ENCODE measurements around the gene MED13L.

Gene MED13L

DNA sequence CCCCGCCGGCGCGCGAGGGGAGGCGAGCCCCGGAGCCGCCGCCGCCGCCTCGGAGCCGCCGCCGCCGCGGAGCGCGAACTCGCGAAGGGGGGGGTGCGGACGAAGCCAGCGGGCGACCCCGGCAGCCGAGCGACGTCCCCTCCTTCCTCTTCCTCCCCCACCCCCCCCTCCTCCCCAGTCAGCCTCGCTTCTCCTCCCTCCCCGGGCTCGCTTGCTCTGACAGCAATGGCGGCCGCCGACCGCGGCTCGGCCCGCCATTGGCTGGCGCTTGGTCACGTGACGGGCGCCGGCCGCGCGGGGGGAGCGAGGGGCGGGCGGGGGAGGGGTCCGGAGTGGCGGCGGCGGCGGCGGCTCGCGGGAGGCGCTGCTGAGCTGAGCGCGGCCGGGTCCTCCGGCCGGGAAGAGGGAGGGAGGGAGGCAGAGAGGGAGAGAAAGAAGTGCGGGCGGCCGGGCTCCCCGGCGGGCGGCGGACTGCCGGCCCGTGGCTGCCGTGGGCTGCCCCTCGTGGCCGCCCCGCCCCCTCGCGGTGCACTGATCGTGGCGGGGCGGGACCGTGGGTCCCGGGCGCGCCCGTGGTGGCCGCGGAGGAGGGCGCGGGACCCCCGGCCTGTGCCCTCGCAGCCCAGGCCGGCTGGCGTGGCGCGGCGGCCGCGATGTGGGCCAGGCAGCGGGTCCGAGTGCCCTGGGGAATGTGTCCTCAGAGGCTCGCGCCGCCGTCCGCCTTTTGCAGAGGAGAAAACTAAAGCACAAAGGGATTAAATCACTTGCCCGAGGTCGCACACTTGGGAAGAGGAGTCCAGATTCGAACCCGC is at the start of gene MED13L:
TSS of gene MED13L (minus strand) at position 227 of the 812 bp plus-strand sequence. CDS start 562 bp downstream, outside the sequence.
- TF ChIP-seq, protein P1, sequence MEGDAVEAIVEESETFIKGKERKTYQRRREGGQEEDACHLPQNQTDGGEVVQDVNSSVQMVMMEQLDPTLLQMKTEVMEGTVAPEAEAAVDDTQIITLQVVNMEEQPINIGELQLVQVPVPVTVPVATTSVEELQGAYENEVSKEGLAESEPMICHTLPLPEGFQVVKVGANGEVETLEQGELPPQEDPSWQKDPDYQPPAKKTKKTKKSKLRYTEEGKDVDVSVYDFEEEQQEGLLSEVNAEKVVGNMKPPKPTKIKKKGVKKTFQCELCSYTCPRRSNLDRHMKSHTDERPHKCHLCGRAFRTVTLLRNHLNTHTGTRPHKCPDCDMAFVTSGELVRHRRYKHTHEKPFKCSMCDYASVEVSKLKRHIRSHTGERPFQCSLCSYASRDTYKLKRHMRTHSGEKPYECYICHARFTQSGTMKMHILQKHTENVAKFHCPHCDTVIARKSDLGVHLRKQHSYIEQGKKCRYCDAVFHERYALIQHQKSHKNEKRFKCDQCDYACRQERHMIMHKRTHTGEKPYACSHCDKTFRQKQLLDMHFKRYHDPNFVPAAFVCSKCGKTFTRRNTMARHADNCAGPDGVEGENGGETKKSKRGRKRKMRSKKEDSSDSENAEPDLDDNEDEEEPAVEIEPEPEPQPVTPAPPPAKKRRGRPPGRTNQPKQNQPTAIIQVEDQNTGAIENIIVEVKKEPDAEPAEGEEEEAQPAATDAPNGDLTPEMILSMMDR (IDR thresholded peaks at IDR 0.05) = peak; percentile 54

GRCh38 chr12:116325336-116325664 is 47.8 kb upstream of the MED13L start:
- TF ChIP-seq, protein P1 (IDR thresholded peaks at IDR 0.05) = no peak

DNA sequence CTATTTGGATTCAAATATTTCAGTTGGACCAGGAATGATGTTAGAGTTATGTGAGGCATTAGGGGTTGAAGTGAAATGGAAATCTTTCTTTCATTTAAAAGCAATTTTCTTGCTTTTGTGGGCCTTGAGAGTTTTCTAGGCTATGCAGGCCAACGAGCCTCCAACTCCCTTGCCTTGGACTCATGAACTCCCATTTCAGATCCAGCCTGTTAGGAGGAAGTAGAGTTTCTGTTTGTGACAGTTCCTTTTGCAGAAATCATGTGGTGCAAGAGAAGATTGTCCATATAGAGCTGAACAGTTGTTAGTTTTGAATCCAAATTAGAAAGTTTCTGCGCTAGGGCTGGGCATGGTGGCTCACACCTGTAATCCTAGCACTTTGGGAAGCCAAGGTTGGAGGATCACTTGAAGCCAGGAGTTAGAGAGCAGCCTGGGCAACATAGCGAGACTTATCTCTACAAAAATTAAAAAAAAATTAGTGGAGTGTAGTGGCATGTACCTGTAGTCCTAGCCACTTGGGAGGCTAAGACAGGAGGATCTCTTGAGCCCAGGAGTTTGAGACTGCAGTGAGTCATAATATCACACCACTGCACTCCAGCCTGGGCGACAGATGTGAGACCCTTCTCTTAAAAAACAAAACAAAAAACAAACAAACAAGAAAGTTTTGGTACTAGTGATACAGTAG is 47.3 kb upstream of the MED13L start:
- TF ChIP-seq, protein P1 (IDR thresholded peaks at IDR 0.05) = no peak

GRCh38 chr12:116323406-116324386 is 46.2 kb upstream of the MED13L start:
- TF ChIP-seq, protein P1 (IDR thresholded peaks at IDR 0.05) = no peak

DNA sequence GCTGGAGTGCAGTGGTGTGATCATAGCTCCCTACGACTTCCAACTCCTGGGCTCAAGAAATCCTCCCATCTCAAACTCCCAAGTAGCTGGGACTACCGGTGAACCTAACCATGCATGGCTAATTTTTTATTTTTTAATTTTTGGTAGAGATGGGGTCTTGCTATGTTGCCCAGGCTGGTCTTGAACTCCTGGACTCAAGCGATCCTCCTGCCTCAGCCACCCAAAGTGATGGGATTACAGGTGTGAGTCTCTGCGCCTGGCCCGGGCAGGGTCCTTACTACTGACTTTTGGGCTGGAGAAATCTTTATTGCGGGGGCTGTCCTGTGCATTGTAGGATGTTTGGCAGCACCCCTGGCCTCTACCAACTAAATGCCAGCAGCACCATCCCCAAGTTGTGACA is 44.4 kb upstream of the MED13L start:
- TF ChIP-seq, protein P1 (IDR thresholded peaks at IDR 0.05) = no peak

DNA sequence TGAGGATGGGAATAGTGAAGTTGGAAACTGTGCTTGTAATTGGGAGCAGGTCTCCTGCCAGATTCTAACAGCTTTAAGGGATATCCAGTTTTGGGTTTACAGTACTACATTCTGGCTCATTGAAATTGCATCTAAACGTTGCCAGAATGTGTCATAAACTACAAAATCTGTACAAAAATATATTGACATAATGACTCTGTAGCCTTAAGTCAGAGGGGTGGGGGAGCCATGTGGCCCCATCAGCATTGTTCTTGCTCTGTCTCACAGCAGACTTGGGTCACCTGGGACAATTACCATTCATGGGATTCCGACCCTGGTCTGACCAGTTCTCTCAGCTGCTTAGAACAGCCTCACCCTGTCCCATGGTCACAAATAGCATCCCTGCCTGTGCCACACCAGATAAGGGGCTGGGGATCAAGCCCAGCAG is 43.3 kb upstream of the MED13L start:
- TF ChIP-seq, protein P1 (IDR thresholded peaks at IDR 0.05) = no peak
